HFFc6 (cell line): ENCODE measurements around the gene RNU6-9. TPM values are rescaled to one million over a fixed set of nuclear protein-coding genes. Genes with fewer than 3 reads are reported as not detected.

Experiments used
- DNase-seq: peaks from one replicate; pipeline ENCODE4 v3.0.0-alpha.2; 2018
- H3K27ac Mint-ChIP-seq: 2 replicates; pipeline ENCODE4 v1.8.0; 2020; ENCODE audit warnings: mild to moderate bottlenecking, mixed read lengths
- H3K27me3 Mint-ChIP-seq: 2 replicates; pipeline ENCODE4 v1.8.0; 2021; ENCODE audit warnings: mild to moderate bottlenecking, moderate library complexity, mixed read lengths; ENCODE audit not compliant: insufficient read depth
- H3K36me3 Mint-ChIP-seq: 2 replicates; pipeline ENCODE4 v1.8.0; 2021; ENCODE audit warnings: low read depth, mixed read lengths
- H3K4me1 Mint-ChIP-seq: 2 replicates; pipeline ENCODE4 v1.8.0; 2020; ENCODE audit warnings: low read depth, mixed read lengths
- H3K4me3 Mint-ChIP-seq: 2 replicates; pipeline ENCODE4 v1.8.0; 2020; ENCODE audit warnings: mild to moderate bottlenecking, moderate library complexity, mixed read lengths
- H3K9me3 Mint-ChIP-seq: 2 replicates; pipeline ENCODE4 v1.8.0; 2020; ENCODE audit warnings: mild to moderate bottlenecking, mixed read lengths
- total RNA-seq, 6 experiments: library from RNA; stranded (reverse); fragmentation: NEBNext Ultra II Directional; extraction: Animal tissue kit (Norgen Biotek cat#: 25700); gene quantifications; 2 replicates in 1 of 6; 3 replicates in 5 of 6; pipeline ENCODE4 v1.2.3, GENCODE V29; 2021
- TF ChIP-seq, protein P1 (sequence below): fragments of 200-600 bp; sonication (generic); IDR thresholded peaks from 2 replicates; pipeline ENCODE4 v1.5.0; 2021; ENCODE audit warnings: antibody characterized with exemption, mild to moderate bottlenecking

The RNU6-9 gene
- total RNA-seq, 6 experiments from 2014 or later: not detected

DNA sequence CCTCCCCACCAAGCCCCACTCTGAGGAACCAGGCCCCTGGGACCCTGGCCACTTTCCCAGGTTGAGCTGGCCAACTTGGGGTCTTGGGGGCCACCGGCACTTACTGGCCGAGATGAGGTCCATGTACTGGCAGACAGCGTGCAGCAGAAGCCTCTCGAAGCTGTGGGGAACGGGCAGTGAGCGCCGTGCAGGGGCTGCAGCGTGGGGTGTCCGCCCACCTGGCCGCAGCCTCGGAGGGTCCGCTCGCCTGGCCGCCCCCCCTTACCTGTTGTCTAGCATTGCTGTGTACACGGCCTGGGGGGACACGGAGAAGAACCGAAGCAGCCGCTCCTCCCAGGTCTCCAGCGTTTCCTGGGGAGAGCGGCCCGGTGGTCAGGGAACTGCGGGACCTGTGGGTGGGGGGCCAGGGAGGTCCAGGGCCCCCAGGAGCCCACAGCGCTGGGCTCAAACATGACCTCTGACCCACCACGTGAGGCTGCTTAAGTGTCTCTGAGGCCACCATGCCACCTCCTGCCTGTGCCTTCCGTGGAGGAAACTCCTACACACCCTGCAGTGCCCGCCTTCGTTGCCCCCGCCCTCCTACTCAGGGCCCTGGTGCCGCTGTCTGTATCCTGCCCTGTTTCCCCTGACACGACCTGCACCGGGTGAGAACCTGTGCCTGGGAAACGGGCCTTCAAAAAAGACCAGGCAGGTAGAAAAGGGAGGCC is 6.2 kb downstream of the RNU6-9 start:
- no peaks in the 10 kb centered on the region for H3K9me3 Mint-ChIP-seq
- no peak overlapping the region for H3K4me3 Mint-ChIP-seq
- TF ChIP-seq, protein P1, sequence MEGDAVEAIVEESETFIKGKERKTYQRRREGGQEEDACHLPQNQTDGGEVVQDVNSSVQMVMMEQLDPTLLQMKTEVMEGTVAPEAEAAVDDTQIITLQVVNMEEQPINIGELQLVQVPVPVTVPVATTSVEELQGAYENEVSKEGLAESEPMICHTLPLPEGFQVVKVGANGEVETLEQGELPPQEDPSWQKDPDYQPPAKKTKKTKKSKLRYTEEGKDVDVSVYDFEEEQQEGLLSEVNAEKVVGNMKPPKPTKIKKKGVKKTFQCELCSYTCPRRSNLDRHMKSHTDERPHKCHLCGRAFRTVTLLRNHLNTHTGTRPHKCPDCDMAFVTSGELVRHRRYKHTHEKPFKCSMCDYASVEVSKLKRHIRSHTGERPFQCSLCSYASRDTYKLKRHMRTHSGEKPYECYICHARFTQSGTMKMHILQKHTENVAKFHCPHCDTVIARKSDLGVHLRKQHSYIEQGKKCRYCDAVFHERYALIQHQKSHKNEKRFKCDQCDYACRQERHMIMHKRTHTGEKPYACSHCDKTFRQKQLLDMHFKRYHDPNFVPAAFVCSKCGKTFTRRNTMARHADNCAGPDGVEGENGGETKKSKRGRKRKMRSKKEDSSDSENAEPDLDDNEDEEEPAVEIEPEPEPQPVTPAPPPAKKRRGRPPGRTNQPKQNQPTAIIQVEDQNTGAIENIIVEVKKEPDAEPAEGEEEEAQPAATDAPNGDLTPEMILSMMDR: no peak
- no peaks in the 10 kb centered on the region for H3K27me3 Mint-ChIP-seq
- no peak overlapping the region for H3K27ac Mint-ChIP-seq
- H3K36me3 Mint-ChIP-seq: peaks cover 5% of the 10 kb centered on the region; the same call in 1 of the 2 replicates
- no peak for DNase-seq
- H3K4me1 Mint-ChIP-seq: no peaks in the 10 kb centered on the region

GRCh38 chr19:900043-900301 is 6.7 kb downstream of the RNU6-9 start:
- Mint-ChIP-seq H3K4me1 (no peaks in the 10 kb centered on the region), H3K9me3 (no peaks in the 10 kb centered on the region), H3K36me3 (peaks cover 5% of the 10 kb centered on the region; the same call in 1 of the 2 replicates), H3K27ac (no peak overlapping the region), H3K4me3 (no peak overlapping the region), H3K27me3 (no peaks in the 10 kb centered on the region)
- DNase-seq: no peak
- TF ChIP-seq, protein P1: no peak

DNA sequence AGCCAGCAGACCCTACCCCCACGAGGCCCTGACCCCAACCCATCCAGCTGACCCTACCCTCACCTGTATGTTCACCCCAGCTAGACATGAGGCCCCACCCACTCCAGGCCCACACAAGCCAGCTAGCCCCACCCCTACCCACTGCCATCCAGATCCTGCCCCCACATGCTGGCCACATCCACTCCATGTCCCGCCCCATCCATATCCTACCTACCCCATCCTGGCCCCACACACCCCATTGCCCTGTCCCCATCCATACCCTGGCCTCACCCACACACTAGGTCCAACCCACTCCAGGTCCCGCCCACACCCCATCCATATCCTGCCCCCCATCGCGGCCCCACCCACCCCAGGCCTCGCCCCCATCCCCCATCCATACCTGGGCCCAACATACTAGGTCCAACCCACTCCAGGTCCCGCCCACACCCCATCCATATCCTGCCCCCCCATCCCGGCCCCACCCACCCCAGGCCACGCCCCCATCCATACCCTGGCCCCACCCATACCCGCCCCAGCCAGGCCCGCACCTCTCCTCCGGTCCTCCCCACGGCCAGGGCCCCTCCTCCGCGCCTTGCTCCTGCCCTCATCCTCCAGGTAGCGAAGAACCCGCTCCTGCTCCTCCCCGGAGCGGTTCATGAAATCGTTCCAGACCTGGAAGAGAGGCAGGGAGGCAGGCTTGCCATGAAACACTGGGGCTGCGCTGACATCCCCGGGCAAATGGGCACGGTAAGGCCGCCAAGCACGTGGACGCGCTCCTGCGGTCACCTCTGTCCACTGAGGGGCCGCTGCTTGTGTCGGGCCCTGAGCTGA is 7.2 kb downstream of the RNU6-9 start:
- Mint-ChIP-seq H3K4me1 (no peaks in the 10 kb centered on the region), H3K9me3 (no peaks in the 10 kb centered on the region), H3K36me3 (peaks cover 5% of the 10 kb centered on the region; the same call in 1 of the 2 replicates), H3K27me3 (peaks cover 1% of the 10 kb centered on the region; the same call in 1 of the 2 replicates), H3K4me3 (no peak overlapping the region), H3K27ac (no peak overlapping the region)
- DNase-seq: no peak
- TF ChIP-seq, protein P1: no peak

- Mint-ChIP-seq H3K4me3 (no peak overlapping the region), H3K27me3 (peaks cover 1% of the 10 kb centered on the region; the same call in 1 of the 2 replicates), H3K4me1 (no peaks in the 10 kb centered on the region), H3K9me3 (no peaks in the 10 kb centered on the region), H3K27ac (no peak overlapping the region), H3K36me3 (peaks cover 5% of the 10 kb centered on the region; the same call in 1 of the 2 replicates)
- no peak for DNase-seq
- TF ChIP-seq, protein P1: no peak
Measured at GRCh38 chr19:901216-902092, 8.2 kb downstream of the RNU6-9 start.

- Mint-ChIP-seq H3K9me3 (no peaks in the 10 kb centered on the region), H3K27me3 (peaks cover 1% of the 10 kb centered on the region; the same call in 1 of the 2 replicates), H3K4me3 (no peak overlapping the region), H3K36me3 (peaks cover 5% of the 10 kb centered on the region; the same call in 1 of the 2 replicates), H3K4me1 (no peaks in the 10 kb centered on the region), H3K27ac (no peak overlapping the region)
- no peak for DNase-seq
- TF ChIP-seq, protein P1: no peak
Measured at GRCh38 chr19:902093-902370, 8.7 kb downstream of the RNU6-9 start.
